Prostate gland (tissue), 2 donors: ENCODE measurements around the gene VTI1B.

ENCODE experiments used
- CTCF ChIP-seq, 4 experiments: fragments of 200-600 bp in 2 of 4; fragments of 450-650 bp in 2 of 4; sonication (generic) in 2 of 4; IDR thresholded peaks; 1 replicate in 3 of 4; 2 replicates in 1 of 4; pipeline ENCODE4 v1.5.1; 2016 to 2019; ENCODE audit warnings: antibody characterized with exemption in 4 of 4, mild to moderate bottlenecking in 2 of 4, moderate library complexity in 2 of 4
- POLR2A ChIP-seq: fragments of 450-650 bp; IDR thresholded peaks from one replicate; pipeline ENCODE4 v1.6.1; 2016; ENCODE audit warnings: antibody characterized with exemption, mild to moderate bottlenecking

- TF ChIP-seq CTCF (IDR thresholded peaks at IDR 0.05) (no peak), POLR2A (no peak)
Observed at GRCh38 chr14:67719866-67720265, 45.4 kb upstream of the VTI1B start.
